D341Med (cell line): ENCODE data around the gene MTF1.
"Not testable (repeated sequence)": the region's sequence is repeated elsewhere in the genome, so short reads cannot be mapped to it uniquely, and the experiment has no call there.

Experiments used
- DNase-seq: peaks from one replicate; pipeline ENCODE4 v3.0.0; 2012; ENCODE audit warnings: low spot score

The MTF1 gene

GRCh38 chr1:37859507-37860345 lies at the start of gene MTF1:
TSS of gene MTF1 (minus strand) at chr1:37859592. CDS start at chr1:37857658, 1,934 bp downstream.
- DNase-seq = peak; percentile 96

DNA sequence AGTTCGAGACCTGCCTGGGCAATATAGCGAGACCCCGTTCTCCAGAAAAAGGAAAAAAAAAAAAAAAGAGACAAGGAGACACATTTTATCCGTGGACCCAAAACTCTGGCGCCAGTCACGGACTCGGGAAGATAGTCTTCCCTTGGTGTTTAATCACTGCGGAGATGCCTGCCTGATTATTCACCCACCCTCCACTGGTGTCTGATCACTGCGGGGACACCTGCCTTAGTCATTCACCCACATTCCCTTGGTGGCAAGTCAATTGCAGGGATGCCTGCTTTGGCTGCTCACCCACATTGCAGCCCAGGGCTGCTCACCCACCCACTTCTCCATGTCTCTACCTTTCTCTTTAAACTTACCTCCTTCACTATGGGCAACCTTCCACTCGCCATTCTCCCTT lies 49.1 kb upstream of the MTF1 start:
- DNase-seq = not testable (repeated sequence)

DNA sequence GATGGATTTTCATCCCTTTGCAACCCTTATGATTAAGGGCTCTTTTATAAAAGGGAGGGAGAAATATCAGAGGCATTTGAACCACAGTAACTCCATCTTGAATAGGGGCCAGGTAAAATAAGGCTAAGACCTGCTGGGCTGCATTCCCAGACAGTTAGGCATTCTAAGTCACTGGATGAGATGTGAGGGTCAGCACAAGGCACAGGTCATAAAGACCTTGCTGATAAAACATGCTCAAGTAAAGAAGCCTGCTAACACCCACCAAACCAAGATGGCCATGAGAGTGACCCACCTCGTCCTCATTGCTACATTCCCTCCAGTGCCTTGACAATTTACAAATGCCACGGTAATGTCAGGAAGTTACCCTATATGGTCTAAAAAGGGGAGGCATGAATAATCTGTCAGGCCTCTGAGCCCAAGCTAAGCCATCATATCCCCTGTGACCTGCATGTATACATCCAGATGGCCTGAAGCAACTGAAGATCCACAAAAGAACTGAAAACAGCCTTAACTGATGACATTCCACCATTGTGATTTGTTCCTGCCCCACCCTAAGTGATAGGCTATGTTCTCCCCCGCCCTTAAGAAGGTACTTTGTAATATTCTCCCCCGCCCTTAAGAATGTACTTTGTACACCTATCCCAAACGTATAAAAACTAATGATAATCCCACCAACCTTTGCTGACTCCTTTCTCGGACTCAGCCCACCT lies 48.2 kb upstream of the MTF1 start:
- not testable (repeated sequence) for DNase-seq

GRCh38 chr1:37906591-37906990 lies 47.2 kb upstream of the MTF1 start:
- not testable (repeated sequence) for DNase-seq

DNA sequence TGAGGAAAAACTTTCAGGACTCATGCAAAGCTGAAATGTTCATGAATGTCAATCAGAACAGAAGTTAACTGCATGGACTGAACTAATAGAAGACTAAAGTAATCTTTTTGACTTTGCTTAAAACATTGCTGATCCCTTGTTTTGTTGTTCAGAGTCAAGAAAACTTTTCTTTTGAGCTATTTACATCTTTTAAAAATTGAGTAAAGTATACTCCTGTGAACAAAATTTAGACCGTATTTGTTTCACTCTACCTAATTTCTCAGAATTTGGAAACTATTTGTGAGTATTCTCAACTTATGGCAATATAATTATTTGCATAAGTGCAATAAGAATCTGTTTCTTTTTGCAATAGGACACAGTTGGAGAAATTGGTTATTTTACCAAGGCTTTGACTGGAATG lies 46.3 kb upstream of the MTF1 start:
- DNase-seq = no peak

- DNase-seq = not testable (repeated sequence)
Measured at GRCh38 chr1:37903921-37904320, 44.5 kb upstream of the MTF1 start.

GRCh38 chr1:37902983-37903382 lies 43.6 kb upstream of the MTF1 start:
- DNase-seq = no peak

GRCh38 chr1:37901893-37902225 lies 42.5 kb upstream of the MTF1 start:
- DNase-seq = no peak

DNA sequence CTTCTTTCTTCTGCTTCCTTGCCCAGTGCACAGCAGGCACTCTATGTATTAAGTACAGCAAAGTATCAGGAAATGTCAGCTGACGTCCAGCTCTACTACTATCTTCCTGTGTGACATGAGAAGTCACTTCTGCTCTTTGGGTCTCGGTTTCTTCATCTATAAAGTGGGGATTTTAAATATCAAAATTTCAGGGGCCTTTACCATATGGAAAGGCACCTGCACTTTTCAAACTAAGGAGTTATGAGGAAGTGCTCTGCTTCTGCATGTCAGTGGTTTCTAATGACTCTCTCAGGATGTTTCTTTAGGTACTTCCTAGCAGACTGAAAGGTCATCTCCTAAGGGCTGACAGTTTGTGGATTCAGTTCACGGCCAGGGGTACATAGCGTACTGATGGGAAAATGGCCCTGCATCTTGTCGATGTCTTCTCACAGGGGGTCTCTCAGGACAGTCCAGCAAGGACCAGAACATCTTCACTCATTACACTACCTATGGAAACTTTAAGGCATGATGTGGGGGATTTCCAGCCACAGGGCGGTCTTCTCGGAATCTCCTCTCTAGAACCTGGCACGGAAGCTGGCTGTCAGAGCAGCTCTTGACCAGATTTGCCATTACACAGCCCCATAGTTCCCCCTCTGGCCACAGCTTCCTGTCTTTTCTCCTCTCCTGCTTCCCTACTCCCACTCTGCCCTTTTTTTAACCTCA lies 42.0 kb upstream of the MTF1 start:
- DNase-seq = no peak

GRCh38 chr1:37897563-37897962 lies 38.2 kb upstream of the MTF1 start:
- DNase-seq = not testable (repeated sequence)

DNA sequence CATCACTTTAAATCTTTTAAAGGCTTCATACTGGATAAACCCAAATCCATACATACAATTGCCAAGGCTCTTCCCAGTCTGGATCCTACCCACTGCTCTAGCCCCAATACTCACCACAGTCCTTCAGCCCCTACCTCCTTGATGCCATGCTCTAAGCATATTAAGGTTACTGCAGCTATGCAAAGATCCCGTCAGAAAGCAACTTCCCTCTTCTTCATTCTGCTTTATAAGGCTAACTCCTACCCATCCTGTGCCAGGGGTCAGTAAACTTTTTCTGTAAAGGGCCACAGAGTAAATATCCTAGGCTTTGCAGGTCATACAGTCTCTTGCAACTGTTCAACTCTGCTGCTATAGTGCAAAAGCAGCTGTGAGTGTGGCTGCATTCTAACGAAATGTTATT lies 34.3 kb upstream of the MTF1 start:
- no peak for DNase-seq

- no peak for DNase-seq
Measured at GRCh38 chr1:37892151-37893047, 33.0 kb upstream of the MTF1 start.

GRCh38 chr1:37890378-37891014 lies 31.1 kb upstream of the MTF1 start:
- peak; percentile 37 for DNase-seq

- no peak for DNase-seq
Measured at GRCh38 chr1:37888022-37888700, 28.8 kb upstream of the MTF1 start.

DNA sequence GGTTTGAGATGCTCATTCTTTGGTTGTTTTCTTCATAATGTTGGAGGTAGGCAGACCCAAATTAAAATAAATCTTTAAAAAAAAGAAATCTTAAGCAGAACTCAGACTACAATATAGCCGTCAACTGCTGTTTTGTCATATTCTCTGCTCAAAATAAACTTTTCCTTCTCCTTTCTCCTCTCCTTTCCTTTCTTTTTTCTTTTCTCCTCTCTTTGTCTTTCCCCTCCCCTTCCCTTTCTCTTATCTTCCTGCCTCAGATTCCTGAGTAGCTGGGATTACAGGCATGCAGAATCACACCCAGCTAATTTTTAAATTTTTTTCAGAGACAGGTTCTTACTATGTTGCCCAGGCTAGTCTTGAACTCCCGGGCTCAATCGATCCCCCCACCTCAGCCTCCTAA lies 24.8 kb upstream of the MTF1 start:
- no peak for DNase-seq

DNA sequence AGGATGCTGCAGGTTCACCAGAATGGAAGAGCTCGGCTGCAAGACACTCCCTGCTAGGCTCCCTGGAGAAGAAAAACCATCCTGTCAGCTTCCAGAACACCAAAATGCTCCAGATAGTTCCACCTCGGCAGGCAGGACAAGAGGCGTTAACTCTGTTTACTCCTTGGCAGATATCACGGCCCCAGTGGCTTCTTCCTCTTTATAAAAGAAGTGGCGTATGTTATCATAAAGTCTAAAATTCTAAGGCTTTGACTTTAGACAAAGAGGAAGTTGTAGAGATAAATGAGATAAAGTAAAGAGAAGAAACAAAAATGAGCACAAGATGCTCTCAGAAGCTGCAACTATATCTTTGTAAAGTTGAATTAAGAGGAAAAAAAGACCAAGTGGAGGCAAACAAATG lies 24.3 kb upstream of the MTF1 start:
- no peak for DNase-seq

- DNase-seq = no peak
Measured at GRCh38 chr1:37879865-37880264, 20.5 kb upstream of the MTF1 start.

GRCh38 chr1:37878071-37878470 lies 18.7 kb upstream of the MTF1 start:
- DNase-seq = no peak

GRCh38 chr1:37875833-37876232 lies 16.4 kb upstream of the MTF1 start:
- no peak for DNase-seq

DNA sequence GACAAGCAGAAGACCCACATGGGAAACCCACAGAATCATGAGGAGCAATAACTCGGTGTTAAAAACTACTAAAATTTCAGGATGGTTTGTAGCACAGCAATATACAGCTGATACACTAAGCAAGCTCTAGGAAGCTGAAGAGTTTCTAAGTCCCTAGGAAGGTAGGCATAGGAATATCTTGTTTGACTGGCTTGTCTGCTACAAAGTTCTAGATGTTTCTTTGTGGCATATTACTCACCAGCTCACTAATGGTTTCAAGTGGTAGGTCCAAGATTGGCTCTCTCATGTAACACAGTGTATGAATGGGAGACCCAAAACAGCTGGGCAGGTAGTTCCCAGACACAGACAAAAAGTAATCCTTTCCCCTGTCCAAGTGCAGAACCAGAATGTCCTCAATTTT lies 13.3 kb upstream of the MTF1 start:
- no peak for DNase-seq

GRCh38 chr1:37868466-37868865 lies 9.1 kb upstream of the MTF1 start:
- DNase-seq = no peak
